GM12878 (cell line): ENCODE measurements around the gene CPSF4. TPM values are rescaled to one million over a fixed set of nuclear protein-coding genes. Genes with fewer than 3 reads are reported as not detected.

ENCODE experiments used
- ATAC-seq: fragments of 200-7000 bp; cut with Tn5 transposase; 3 replicates; pipeline ENCODE4 v1.9.1; 2020; ENCODE audit warnings: mild to moderate bottlenecking, moderate library complexity
- BruUV-seq: library from RNA; stranded (reverse); fragments of 400-500 nt; replicated peaks from 2 replicates; lab custom pipeline; 2021; lab: Mats Ljungman, UMichigan
- CTCF ChIA-PET: fragments of 300-600 bp; sonication (Branson Sonifier 250); formaldehyde crosslinking; extraction: SDS; loops from one replicate; lab custom pipeline; 2021; ENCODE audit warnings: inconsistent platforms; lab: Yijun Ruan, JAX
- POLR2A ChIA-PET: fragments of 350-600 bp; formaldehyde crosslinking; extraction: SDS; loops from one replicate; lab custom pipeline; 2021; ENCODE audit warnings: inconsistent platforms; lab: Charles Lee
- RAD21 ChIA-PET: fragments of 300-600 bp; sonication (Branson Sonifier 250); formaldehyde crosslinking; loops from one replicate; lab custom pipeline; 2023; ENCODE audit warnings: antibody characterized with exemption; ENCODE audit not compliant: unreplicated experiment; lab: Charles Lee
- SMC1A ChIA-PET: fragments of 300-600 bp; sonication (Branson Sonifier 250); formaldehyde crosslinking; loops from one replicate; lab custom pipeline; 2023; ENCODE audit not compliant: unreplicated experiment, uncharacterized antibody; lab: Charles Lee
- DNase-seq: peaks from one replicate; pipeline ENCODE4 v3.0.0-alpha.2; 2011; ENCODE audit warnings: low read depth, low spot score
- FAIRE-seq: peaks from 3 replicates; lab custom pipeline; 2011; peaks lifted over from hg19 to GRCh38; lab: Jason Lieb, UNC
- H2AFZ ChIP-seq: 2 replicates; pipeline ENCODE4 v1.6.0; 2011; ENCODE audit warnings: low read depth, low read length, control low read depth; ENCODE audit not compliant: control insufficient read depth
- H3K27ac ChIP-seq: 2 replicates; pipeline ENCODE4 v1.5.1; 2011; ENCODE audit warnings: control low read depth; ENCODE audit not compliant: control insufficient read depth, insufficient read depth
- H3K27me3 ChIP-seq, 2 experiments: replicated peaks in 1 of 2; 2 replicates each; pipeline versions ENCODE4 v1.6.0 to v1.6.1; 2011; ENCODE audit warnings: low read length in 1 of 2; ENCODE audit not compliant: control insufficient read depth in 2 of 2, insufficient read depth in 2 of 2
- H3K36me3 ChIP-seq, 2 experiments: 2 replicates each; pipeline ENCODE4 v1.5.1; 2011; ENCODE audit warnings: low read length in 1 of 2; ENCODE audit not compliant: control insufficient read depth in 2 of 2, insufficient read depth in 2 of 2
- H3K4me1 ChIP-seq: 2 replicates; pipeline ENCODE4 v1.6.1; 2011; ENCODE audit warnings: mild to moderate bottlenecking, low read length, moderate library complexity, mixed read lengths; ENCODE audit not compliant: control insufficient read depth, insufficient read depth
- H3K4me2 ChIP-seq: 2 replicates; pipeline ENCODE4 v1.6.0; 2011; ENCODE audit warnings: control low read depth; ENCODE audit not compliant: control insufficient read depth, insufficient read depth
- H3K4me3 ChIP-seq: fragments of 200-600 bp; sonication (generic); 2 replicates; pipeline ENCODE4 v1.5.1; 2016
- H3K79me2 ChIP-seq: 2 replicates; pipeline ENCODE4 v1.6.0; 2011; ENCODE audit warnings: low read length; ENCODE audit not compliant: control insufficient read depth, insufficient read depth
- H3K9ac ChIP-seq: 2 replicates; pipeline ENCODE4 v1.8.0; 2011; ENCODE audit warnings: low read length, control low read depth, mixed read lengths; ENCODE audit not compliant: control insufficient read depth, insufficient read depth
- H3K9me3 ChIP-seq: replicated peaks from 3 replicates; pipeline ENCODE4 v1.5.1; 2011; ENCODE audit warnings: mild to moderate bottlenecking, low read length; ENCODE audit not compliant: control insufficient read depth, insufficient read depth
- H4K20me1 ChIP-seq: 2 replicates; pipeline ENCODE4 v1.6.0; 2011; ENCODE audit not compliant: control insufficient read depth, insufficient read depth
- GABPA ChIP-seq: IDR thresholded peaks from 2 replicates; pipeline ENCODE4 v1.6.1; 2014; ENCODE audit warnings: antibody characterized with exemption, low read depth, mild to moderate bottlenecking, inconsistent platforms
- IKZF2 ChIP-seq, 2 experiments: fragments of 450-650 bp; IDR thresholded peaks; 2 replicates each; pipeline ENCODE4 v1.6.1; 2017; ENCODE audit warnings: mild to moderate bottlenecking in 2 of 2, moderate library complexity in 2 of 2
- KDM1A ChIP-seq: fragments of 200-600 bp; sonication (generic); IDR thresholded peaks from 2 replicates; pipeline ENCODE4 v1.6.1; 2016; ENCODE audit warnings: borderline replicate concordance
- NFYB ChIP-seq: IDR thresholded peaks from 2 replicates; pipeline ENCODE4 v1.6.1; 2011; ENCODE audit warnings: low read depth, mild to moderate bottlenecking, low read length, improper control_type of control experiment, moderate library complexity; ENCODE audit not compliant: insufficient read depth
- POU2F2 ChIP-seq: IDR thresholded peaks from 3 replicates; pipeline ENCODE4 v1.6.1; 2011; ENCODE audit warnings: low read depth, mild to moderate bottlenecking, low read length, borderline replicate concordance
- SPI1 ChIP-seq: IDR thresholded peaks from 2 replicates; pipeline ENCODE4 v1.6.1; 2011; ENCODE audit warnings: low read depth, mild to moderate bottlenecking, low read length, moderate library complexity, borderline replicate concordance; ENCODE audit not compliant: insufficient read depth
- SRF ChIP-seq, 2 experiments: IDR thresholded peaks; 2 replicates each; pipeline ENCODE4 v1.6.1; 2011; ENCODE audit warnings: low read depth in 2 of 2, low read length in 2 of 2, mild to moderate bottlenecking in 1 of 2, moderate library complexity in 1 of 2
- WGBS: methylation state at CpG from one replicate; pipeline ENCODE4 v1.1.6; 2016; ENCODE audit warnings: low lambda C conversion rate; ENCODE audit not compliant: insufficient replicate concordance, insufficient coverage; ENCODE audit errors: missing lambda C conversion rate; 5-methylcytosine and 5-hydroxymethylcytosine counted together
- in situ Hi-C: fragments of 300-500 bp; cut with MboI; formaldehyde crosslinking; loops from 9 replicates; pipeline ENCODE4 v1.14.3; 2018; ENCODE audit warnings: mixed read lengths
- intact Hi-C: fragments of 100-400 bp; cut with micrococcal nuclease; formaldehyde crosslinking; loops from one replicate; pipeline ENCODE4 v1.14.2; 2022; ENCODE audit not compliant: unreplicated experiment
- polyA plus RNA-seq, 11 experiments: library from polyadenylated mRNA; depleted of rRNA in 4 of 11; unstranded in 6 of 11; stranded (reverse) in 5 of 11; fragments of >200 nt; fragmentation: Nextera tagmentation in 4 of 11; fragmentation: Illumina TruSeq in 1 of 11; extraction: Ambion mirVana in 4 of 11; extraction: Trizol in 1 of 11; gene quantifications; 1 replicate in 1 of 11; 2 replicates in 10 of 11; pipeline versions ENCODE4 v1.2.1 to v1.2.3, GENCODE V29; 2011 to 2016; ENCODE audit warnings: inconsistent platforms in 2 of 11, missing spikeins in 2 of 11, low read depth in 1 of 11
- total RNA-seq, 4 experiments: library from RNA; depleted of rRNA in 3 of 4; stranded (reverse); fragments of >200 nt in 3 of 4; fragmentation: Illumina TruSeq in 1 of 4; extraction: Trizol in 1 of 4; gene quantifications; 2 replicates each; pipeline versions ENCODE4 v1.2.1 to v1.2.3, GENCODE V29; 2013 to 2021
- TF ChIP-seq, protein P1 (sequence below): fragments of 450-650 bp; IDR thresholded peaks from 2 replicates; pipeline ENCODE4 v1.6.1; 2016; ENCODE audit warnings: mild to moderate bottlenecking, moderate library complexity, borderline replicate concordance
- TF ChIP-seq, protein P2 (sequence below): IDR thresholded peaks from 2 replicates; pipeline ENCODE4 v1.6.1; 2011; ENCODE audit warnings: mild to moderate bottlenecking, low read depth, low read length, moderate library complexity; ENCODE audit not compliant: insufficient replicate concordance

Gene CPSF4
- total and polyA plus RNA-seq, 10 of the 15 experiments (the other 5 are each of a cell fraction or from before 2014, with no cell fraction given), result 13.6 to 70.1 (median 45.0) TPM

DNA sequence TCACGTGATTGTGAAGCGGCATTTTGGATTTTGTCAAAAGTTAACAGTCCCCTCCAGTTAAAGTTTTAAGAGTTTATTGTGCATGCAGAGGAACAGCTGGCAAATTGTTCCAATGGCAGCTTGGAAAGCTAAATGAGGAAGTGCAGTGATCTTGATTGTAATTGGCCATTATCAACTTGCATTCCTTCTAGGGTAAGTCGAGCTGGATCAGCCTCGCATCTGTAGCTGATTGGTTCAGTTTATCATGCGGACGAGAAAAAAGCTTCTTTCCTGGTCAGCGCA is 34.5 kb downstream of the CPSF4 start:
- H2AFZ ChIP-seq, result peak overlapping the region; percentile 90
- peak overlapping the region; percentile 86 for H3K4me3 ChIP-seq
- in situ Hi-C loops (no loop called here), intact Hi-C loops (loop anchor here (2.0 kb wide), 1 partner anchor 28 kb away; the partner anchor contains the start of gene ZNF394)
- FAIRE-seq (peak; percentile 80), DNase-seq (peak; percentile 33), ATAC-seq (peak; percentile 62)
- no peaks in the 10 kb centered on the region for H3K9me3 ChIP-seq
- ChIA-PET CTCF (interaction anchor here (1.0 kb wide), 2 partner anchors 27 to 32 kb away, joined by 3 read pairs; partner anchors contain the start of genes ZKSCAN5 and ZNF394), RAD21 (interaction anchor here (0.8 to 1.3 kb wide), 7 partner anchors 25 to 367 kb away, joined by 3 to 4 read pairs (median 3); partner anchors contain the start of genes BUD31, PDAP1 and ZKSCAN5), POLR2A (interaction anchor here (0.6 to 1.4 kb wide), 6 partner anchors 25 to 138 kb away, joined by 3 to 10 read pairs (median 4); partner anchors contain the start of genes ZKSCAN5 and ZNF394), SMC1A (interaction anchor here (0.8 to 1.7 kb wide), 6 partner anchors 8 to 367 kb away, joined by 3 to 7 read pairs (median 3); partner anchors contain the start of genes ATP5MF, CPSF4 and PTCD1)
- 1% methylated on average over 7 of the region's 7 CpGs for WGBS
- no peaks in the 10 kb centered on the region for H4K20me1 ChIP-seq
- peaks cover 40% of the 10 kb centered on the region for H3K79me2 ChIP-seq
- H3K27ac ChIP-seq, result peak overlapping the region; percentile 88
- no peaks in the 10 kb centered on the region for H3K27me3 ChIP-seq
- peaks cover 2 to 4% of the 10 kb centered on the region in 2 experiments; a peak in 3 of 4 replicates for H3K36me3 ChIP-seq
- TF ChIP-seq GABPA (no peak), SPI1 (peak; percentile 96), IKZF2 (IDR thresholded peaks at IDR 0.05) (no peak), POU2F2 (no peak), SRF (IDR thresholded peaks at IDR 0.05; ENCODE audit: low read depth in 2 of 2, low read length in 2 of 2) (peak in 1 of 2 experiments; percentile 81; a peak in 2 of 4 replicates), NFYB (peak; percentile 91), KDM1A (no peak)
- TF ChIP-seq, protein P1, sequence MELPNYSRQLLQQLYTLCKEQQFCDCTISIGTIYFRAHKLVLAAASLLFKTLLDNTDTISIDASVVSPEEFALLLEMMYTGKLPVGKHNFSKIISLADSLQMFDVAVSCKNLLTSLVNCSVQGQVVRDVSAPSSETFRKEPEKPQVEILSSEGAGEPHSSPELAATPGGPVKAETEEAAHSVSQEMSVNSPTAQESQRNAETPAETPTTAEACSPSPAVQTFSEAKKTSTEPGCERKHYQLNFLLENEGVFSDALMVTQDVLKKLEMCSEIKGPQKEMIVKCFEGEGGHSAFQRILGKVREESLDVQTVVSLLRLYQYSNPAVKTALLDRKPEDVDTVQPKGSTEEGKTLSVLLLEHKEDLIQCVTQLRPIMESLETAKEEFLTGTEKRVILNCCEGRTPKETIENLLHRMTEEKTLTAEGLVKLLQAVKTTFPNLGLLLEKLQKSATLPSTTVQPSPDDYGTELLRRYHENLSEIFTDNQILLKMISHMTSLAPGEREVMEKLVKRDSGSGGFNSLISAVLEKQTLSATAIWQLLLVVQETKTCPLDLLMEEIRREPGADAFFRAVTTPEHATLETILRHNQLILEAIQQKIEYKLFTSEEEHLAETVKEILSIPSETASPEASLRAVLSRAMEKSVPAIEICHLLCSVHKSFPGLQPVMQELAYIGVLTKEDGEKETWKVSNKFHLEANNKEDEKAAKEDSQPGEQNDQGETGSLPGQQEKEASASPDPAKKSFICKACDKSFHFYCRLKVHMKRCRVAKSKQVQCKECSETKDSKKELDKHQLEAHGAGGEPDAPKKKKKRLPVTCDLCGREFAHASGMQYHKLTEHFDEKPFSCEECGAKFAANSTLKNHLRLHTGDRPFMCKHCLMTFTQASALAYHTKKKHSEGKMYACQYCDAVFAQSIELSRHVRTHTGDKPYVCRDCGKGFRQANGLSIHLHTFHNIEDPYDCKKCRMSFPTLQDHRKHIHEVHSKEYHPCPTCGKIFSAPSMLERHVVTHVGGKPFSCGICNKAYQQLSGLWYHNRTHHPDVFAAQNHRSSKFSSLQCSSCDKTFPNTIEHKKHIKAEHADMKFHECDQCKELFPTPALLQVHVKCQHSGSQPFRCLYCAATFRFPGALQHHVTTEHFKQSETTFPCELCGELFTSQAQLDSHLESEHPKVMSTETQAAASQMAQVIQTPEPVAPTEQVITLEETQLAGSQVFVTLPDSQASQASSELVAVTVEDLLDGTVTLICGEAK, result peak; percentile 65; the same call in 1 of the 2 replicates
- TF ChIP-seq, protein P2, sequence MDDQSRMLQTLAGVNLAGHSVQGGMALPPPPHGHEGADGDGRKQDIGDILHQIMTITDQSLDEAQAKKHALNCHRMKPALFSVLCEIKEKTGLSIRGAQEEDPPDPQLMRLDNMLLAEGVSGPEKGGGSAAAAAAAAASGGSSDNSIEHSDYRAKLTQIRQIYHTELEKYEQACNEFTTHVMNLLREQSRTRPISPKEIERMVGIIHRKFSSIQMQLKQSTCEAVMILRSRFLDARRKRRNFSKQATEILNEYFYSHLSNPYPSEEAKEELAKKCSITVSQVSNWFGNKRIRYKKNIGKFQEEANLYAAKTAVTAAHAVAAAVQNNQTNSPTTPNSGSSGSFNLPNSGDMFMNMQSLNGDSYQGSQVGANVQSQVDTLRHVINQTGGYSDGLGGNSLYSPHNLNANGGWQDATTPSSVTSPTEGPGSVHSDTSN, result no peak
- no TSS peak for BruUV-seq
- no peaks in the 10 kb centered on the region; the same call in 1 of the 2 replicates for H3K4me1 ChIP-seq
- peak overlapping the region; percentile 85 for H3K4me2 ChIP-seq
- H3K9ac ChIP-seq, result peak overlapping the region; percentile 91
